ENCODE results near the gene PRDM16. TPM values are rescaled to one million over a fixed set of nuclear protein-coding genes. Genes with fewer than 3 reads are reported as not detected.

Gene PRDM16
- total RNA-seq, 1 experiment from 2014 or later, result 1.6 TPM

DNA sequence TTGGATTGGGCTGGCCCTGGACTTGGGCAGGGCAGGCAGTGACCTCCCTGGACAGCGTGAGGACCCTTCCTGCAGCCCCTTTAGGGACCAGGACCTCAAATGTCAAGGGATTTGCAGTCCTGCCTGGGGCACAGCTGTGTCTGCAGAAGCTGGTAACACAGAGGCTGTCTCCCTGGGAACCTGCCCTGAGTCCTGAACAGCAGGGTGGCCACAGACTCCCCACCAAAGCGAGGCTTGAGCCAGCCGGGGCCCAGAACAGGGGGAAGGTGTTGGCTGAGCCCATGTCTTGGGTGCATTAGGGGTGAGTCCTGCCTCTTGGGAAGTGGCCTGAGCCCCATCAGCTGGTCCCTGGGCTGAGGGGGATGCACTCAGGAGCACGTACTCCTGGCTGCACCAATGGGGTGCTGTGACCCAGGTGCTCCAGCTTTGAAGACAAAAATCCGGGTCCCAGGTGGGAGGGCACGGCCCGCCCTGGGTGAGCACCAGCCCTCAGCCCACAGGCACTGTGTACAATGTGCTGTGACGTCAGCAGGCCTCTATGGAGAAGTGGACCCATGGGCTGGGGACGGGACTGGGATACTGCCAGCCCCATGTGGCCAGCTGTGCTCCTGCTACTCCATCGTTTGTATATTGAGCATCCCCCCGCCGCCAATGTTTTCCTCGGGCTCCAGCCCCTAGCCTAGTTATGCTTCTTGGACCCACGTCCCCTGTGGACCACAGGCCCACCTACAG is 313.5 kb downstream of the PRDM16 start (continued):
- TF ChIP-seq, protein P1, sequence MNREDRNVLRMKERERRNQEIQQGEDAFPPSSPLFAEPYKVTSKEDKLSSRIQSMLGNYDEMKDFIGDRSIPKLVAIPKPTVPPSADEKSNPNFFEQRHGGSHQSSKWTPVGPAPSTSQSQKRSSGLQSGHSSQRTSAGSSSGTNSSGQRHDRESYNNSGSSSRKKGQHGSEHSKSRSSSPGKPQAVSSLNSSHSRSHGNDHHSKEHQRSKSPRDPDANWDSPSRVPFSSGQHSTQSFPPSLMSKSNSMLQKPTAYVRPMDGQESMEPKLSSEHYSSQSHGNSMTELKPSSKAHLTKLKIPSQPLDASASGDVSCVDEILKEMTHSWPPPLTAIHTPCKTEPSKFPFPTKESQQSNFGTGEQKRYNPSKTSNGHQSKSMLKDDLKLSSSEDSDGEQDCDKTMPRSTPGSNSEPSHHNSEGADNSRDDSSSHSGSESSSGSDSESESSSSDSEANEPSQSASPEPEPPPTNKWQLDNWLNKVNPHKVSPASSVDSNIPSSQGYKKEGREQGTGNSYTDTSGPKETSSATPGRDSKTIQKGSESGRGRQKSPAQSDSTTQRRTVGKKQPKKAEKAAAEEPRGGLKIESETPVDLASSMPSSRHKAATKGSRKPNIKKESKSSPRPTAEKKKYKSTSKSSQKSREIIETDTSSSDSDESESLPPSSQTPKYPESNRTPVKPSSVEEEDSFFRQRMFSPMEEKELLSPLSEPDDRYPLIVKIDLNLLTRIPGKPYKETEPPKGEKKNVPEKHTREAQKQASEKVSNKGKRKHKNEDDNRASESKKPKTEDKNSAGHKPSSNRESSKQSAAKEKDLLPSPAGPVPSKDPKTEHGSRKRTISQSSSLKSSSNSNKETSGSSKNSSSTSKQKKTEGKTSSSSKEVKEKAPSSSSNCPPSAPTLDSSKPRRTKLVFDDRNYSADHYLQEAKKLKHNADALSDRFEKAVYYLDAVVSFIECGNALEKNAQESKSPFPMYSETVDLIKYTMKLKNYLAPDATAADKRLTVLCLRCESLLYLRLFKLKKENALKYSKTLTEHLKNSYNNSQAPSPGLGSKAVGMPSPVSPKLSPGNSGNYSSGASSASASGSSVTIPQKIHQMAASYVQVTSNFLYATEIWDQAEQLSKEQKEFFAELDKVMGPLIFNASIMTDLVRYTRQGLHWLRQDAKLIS (CRISPR knock-in tag; IDR thresholded peaks at IDR 0.05; ENCODE audit: borderline replicate concordance), result no peak
- TF ChIP-seq GABPB1 (CRISPR knock-in tag; IDR thresholded peaks at IDR 0.05) (no peak), ZNF317 (CRISPR knock-in tag; IDR thresholded peaks at IDR 0.05; ENCODE audit: borderline replicate concordance, low read depth) (no peak), SOX15 (CRISPR knock-in tag; IDR thresholded peaks at IDR 0.05) (no peak), ZNF232 (CRISPR knock-in tag; IDR thresholded peaks at IDR 0.05) (no peak)
- TF ChIP-seq, protein P2, sequence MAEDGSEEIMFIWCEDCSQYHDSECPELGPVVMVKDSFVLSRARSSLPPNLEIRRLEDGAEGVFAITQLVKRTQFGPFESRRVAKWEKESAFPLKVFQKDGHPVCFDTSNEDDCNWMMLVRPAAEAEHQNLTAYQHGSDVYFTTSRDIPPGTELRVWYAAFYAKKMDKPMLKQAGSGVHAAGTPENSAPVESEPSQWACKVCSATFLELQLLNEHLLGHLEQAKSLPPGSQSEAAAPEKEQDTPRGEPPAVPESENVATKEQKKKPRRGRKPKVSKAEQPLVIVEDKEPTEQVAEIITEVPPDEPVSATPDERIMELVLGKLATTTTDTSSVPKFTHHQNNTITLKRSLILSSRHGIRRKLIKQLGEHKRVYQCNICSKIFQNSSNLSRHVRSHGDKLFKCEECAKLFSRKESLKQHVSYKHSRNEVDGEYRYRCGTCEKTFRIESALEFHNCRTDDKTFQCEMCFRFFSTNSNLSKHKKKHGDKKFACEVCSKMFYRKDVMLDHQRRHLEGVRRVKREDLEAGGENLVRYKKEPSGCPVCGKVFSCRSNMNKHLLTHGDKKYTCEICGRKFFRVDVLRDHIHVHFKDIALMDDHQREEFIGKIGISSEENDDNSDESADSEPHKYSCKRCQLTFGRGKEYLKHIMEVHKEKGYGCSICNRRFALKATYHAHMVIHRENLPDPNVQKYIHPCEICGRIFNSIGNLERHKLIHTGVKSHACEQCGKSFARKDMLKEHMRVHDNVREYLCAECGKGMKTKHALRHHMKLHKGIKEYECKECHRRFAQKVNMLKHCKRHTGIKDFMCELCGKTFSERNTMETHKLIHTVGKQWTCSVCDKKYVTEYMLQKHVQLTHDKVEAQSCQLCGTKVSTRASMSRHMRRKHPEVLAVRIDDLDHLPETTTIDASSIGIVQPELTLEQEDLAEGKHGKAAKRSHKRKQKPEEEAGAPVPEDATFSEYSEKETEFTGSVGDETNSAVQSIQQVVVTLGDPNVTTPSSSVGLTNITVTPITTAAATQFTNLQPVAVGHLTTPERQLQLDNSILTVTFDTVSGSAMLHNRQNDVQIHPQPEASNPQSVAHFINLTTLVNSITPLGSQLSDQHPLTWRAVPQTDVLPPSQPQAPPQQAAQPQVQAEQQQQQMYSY (CRISPR knock-in tag; IDR thresholded peaks at IDR 0.05), result no peak

DNA sequence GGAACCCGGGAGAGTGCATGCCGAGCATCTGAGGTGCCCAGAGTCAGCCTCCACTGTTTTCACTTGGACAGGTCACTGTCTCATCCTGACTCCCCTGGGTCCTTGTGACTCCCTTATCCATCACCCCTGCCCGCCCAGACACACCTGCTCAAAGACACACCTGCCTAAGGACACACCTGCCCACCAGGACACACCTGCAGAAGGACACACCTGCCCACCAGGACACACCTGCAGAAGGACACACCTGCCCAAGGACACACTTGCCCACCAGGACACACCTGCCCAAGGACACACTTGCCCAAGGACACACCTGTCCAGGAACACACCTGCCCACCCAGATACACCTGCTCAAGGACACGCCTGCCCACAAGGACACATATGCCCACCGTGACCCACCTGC is 314.7 kb downstream of the PRDM16 start:
- TF ChIP-seq, protein P3, sequence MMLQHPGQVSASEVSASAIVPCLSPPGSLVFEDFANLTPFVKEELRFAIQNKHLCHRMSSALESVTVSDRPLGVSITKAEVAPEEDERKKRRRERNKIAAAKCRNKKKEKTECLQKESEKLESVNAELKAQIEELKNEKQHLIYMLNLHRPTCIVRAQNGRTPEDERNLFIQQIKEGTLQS (CRISPR knock-in tag; conservative IDR thresholded peaks at IDR 0.05), result no peak
- TF ChIP-seq, protein P4, sequence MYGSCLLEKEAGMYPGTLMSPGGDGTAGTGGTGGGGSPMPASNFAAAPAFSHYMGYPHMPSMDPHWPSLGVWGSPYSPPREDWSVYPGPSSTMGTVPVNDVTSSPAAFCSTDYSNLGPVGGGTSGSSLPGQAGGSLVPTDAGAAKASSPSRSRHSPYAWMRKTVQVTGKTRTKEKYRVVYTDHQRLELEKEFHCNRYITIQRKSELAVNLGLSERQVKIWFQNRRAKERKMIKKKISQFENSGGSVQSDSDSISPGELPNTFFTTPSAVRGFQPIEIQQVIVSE (CRISPR knock-in tag; IDR thresholded peaks at IDR 0.05; ENCODE audit: borderline replicate concordance), result no peak
- TF ChIP-seq, protein P5, sequence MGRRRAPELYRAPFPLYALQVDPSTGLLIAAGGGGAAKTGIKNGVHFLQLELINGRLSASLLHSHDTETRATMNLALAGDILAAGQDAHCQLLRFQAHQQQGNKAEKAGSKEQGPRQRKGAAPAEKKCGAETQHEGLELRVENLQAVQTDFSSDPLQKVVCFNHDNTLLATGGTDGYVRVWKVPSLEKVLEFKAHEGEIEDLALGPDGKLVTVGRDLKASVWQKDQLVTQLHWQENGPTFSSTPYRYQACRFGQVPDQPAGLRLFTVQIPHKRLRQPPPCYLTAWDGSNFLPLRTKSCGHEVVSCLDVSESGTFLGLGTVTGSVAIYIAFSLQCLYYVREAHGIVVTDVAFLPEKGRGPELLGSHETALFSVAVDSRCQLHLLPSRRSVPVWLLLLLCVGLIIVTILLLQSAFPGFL (CRISPR knock-in tag; IDR thresholded peaks at IDR 0.05; ENCODE audit: borderline replicate concordance), result no peak
- TF ChIP-seq OVOL2 (CRISPR knock-in tag; IDR thresholded peaks at IDR 0.05; ENCODE audit: borderline replicate concordance), result no peak
- no peak for TF ChIP-seq NFYB (CRISPR knock-in tag; conservative IDR thresholded peaks at IDR 0.05; ENCODE audit: low read depth)
- TF ChIP-seq ZBTB21 (CRISPR knock-in tag; IDR thresholded peaks at IDR 0.05; ENCODE audit: borderline replicate concordance), result no peak
- no peak for TF ChIP-seq PRRX2 (CRISPR knock-in tag; IDR thresholded peaks at IDR 0.05)
- no peak for TF ChIP-seq EMX1 (CRISPR knock-in tag; IDR thresholded peaks at IDR 0.05)
- TF ChIP-seq FOXK1 (CRISPR knock-in tag; IDR thresholded peaks at IDR 0.05), result no peak
- TF ChIP-seq ZNF138 (CRISPR knock-in tag; conservative IDR thresholded peaks at IDR 0.05), result no peak
- TF ChIP-seq, protein P1 (CRISPR knock-in tag; IDR thresholded peaks at IDR 0.05; ENCODE audit: borderline replicate concordance), result no peak
- no peaks in the 10 kb centered on the region for H3K36me3 Mint-ChIP-seq
- ChIA-PET CTCF (interaction anchor here (0.9 kb wide), 1 partner anchor 19 kb away, joined by 3 read pairs; no protein-coding TSS in a partner anchor), POLR2A (no interaction called here)
- H3K27me3 Mint-ChIP-seq (ENCODE audit: low read depth), result no peaks in the 10 kb centered on the region; the same call in 1 of the 2 replicates
- no peak overlapping the region for H3K4me3 Mint-ChIP-seq
- no peaks in the 10 kb centered on the region for H3K9me3 Mint-ChIP-seq
- H3K27ac Mint-ChIP-seq, result no peak overlapping the region
- H3K4me1 Mint-ChIP-seq, result no peaks in the 10 kb centered on the region
- DNase-seq (ENCODE audit: low spot score) (no peak), ATAC-seq (no peak)
